ENCODE measurements around the gene NACC2.

Gene NACC2

GRCh38 chr9:136079916-136080246, 15.2 kb downstream of the NACC2 start:
- ChIA-PET CTCF (interaction anchor here (1.0 to 1.9 kb wide), 3 partner anchors 10 to 110 kb away, joined by 3 to 6 read pairs (median 3); no protein-coding TSS in a partner anchor), POLR2A (no interaction called here)
- H3K27ac ChIP-seq (ENCODE audit: insufficient read depth in 1 of 2, low read depth in 1 of 2, low read length in 2 of 2, poor library complexity in 1 of 2, severe bottlenecking in 2 of 2), result no peak overlapping the region
- peaks cover 0 to 14% (median 0%) of the 10 kb centered on the region in 4 experiments for H3K36me3 ChIP-seq (ENCODE audit: control insufficient read depth in 4 of 4, insufficient read depth in 4 of 4, low read length in 3 of 4)
- H3K4me3 ChIP-seq (ENCODE audit: control insufficient read depth in 1 of 7, extremely low read depth in 1 of 7, insufficient read depth in 4 of 7, low read depth in 2 of 7, low read length in 6 of 7), result peak overlapping the region in 1 of 7 experiments; percentile 39
- peaks cover 0 to 59% (median 42%) of the 10 kb centered on the region in 4 experiments for H3K4me1 ChIP-seq (ENCODE audit: control extremely low read depth in 1 of 4, control insufficient read depth in 4 of 4, insufficient read depth in 4 of 4, low read length in 3 of 4)
- H3K9me3 ChIP-seq (ENCODE audit: control extremely low read depth in 1 of 5, control insufficient read depth in 4 of 5, insufficient read depth in 2 of 5, low read depth in 1 of 5, low read length in 4 of 5), result no peaks in the 10 kb centered on the region
- H3K27me3 ChIP-seq (replicated peaks in 2 of 5; ENCODE audit: control insufficient read depth in 4 of 5, insufficient read depth in 5 of 5, low read length in 4 of 5), result no peaks in the 10 kb centered on the region
- WGBS (ENCODE audit: insufficient coverage), result 34% methylated on average over 4 of the region's 6 CpGs
- peak in 2 of 3 donors; percentile 43 to 59 for DNase-seq

- peak in 2 of 3 donors; percentile 27 to 46 for DNase-seq
- Histone ChIP-seq H3K27me3 (replicated peaks in 2 of 5; ENCODE audit: control insufficient read depth in 4 of 5, insufficient read depth in 5 of 5, low read length in 4 of 5) (no peaks in the 10 kb centered on the region), H3K9me3 (ENCODE audit: control extremely low read depth in 1 of 5, control insufficient read depth in 4 of 5, insufficient read depth in 2 of 5, low read depth in 1 of 5, low read length in 4 of 5) (no peaks in the 10 kb centered on the region), H3K27ac (ENCODE audit: insufficient read depth in 1 of 2, low read depth in 1 of 2, low read length in 2 of 2, poor library complexity in 1 of 2, severe bottlenecking in 2 of 2) (no peak overlapping the region), H3K36me3 (ENCODE audit: control insufficient read depth in 4 of 4, insufficient read depth in 4 of 4, low read length in 3 of 4) (peaks cover 0 to 11% (median 0%) of the 10 kb centered on the region in 4 experiments), H3K4me3 (ENCODE audit: control insufficient read depth in 1 of 7, extremely low read depth in 1 of 7, insufficient read depth in 4 of 7, low read depth in 2 of 7, low read length in 6 of 7) (peak overlapping the region in 1 of 7 experiments; percentile 11), H3K4me1 (ENCODE audit: control extremely low read depth in 1 of 4, control insufficient read depth in 4 of 4, insufficient read depth in 4 of 4, low read length in 3 of 4) (peaks cover 0 to 59% (median 42%) of the 10 kb centered on the region in 4 experiments)
- CTCF ChIA-PET, result interaction anchor here (1.0 to 1.9 kb wide), 5 partner anchors 11 to 110 kb away, joined by 3 to 6 read pairs (median 3); no protein-coding TSS in a partner anchor
- 51% methylated on average over 16 of the region's 16 CpGs for WGBS (ENCODE audit: insufficient coverage)
- POLR2A ChIA-PET, result no interaction called here
These were observed 15.7 kb downstream of the NACC2 start for GRCh38 chr9:136079211-136079915.

GRCh38 chr9:136078498-136079011, 16.5 kb downstream of the NACC2 start:
- H3K27me3 ChIP-seq (replicated peaks in 2 of 5; ENCODE audit: control insufficient read depth in 4 of 5, insufficient read depth in 5 of 5, low read length in 4 of 5), result no peaks in the 10 kb centered on the region
- no peak overlapping the region for H3K27ac ChIP-seq (ENCODE audit: insufficient read depth in 1 of 2, low read depth in 1 of 2, low read length in 2 of 2, poor library complexity in 1 of 2, severe bottlenecking in 2 of 2)
- peaks cover 0 to 11% (median 0%) of the 10 kb centered on the region in 4 experiments for H3K36me3 ChIP-seq (ENCODE audit: control insufficient read depth in 4 of 4, insufficient read depth in 4 of 4, low read length in 3 of 4)
- WGBS (ENCODE audit: insufficient coverage), result 93% methylated on average over 13 of the region's 27 CpGs
- peaks cover 0 to 59% (median 42%) of the 10 kb centered on the region in 4 experiments for H3K4me1 ChIP-seq (ENCODE audit: control extremely low read depth in 1 of 4, control insufficient read depth in 4 of 4, insufficient read depth in 4 of 4, low read length in 3 of 4)
- ChIA-PET POLR2A (no interaction called here), CTCF (interaction anchor here (1.0 to 1.9 kb wide), 3 partner anchors 12 to 51 kb away, joined by 3 to 6 read pairs (median 3); no protein-coding TSS in a partner anchor)
- H3K4me3 ChIP-seq (ENCODE audit: control insufficient read depth in 1 of 7, extremely low read depth in 1 of 7, insufficient read depth in 4 of 7, low read depth in 2 of 7, low read length in 6 of 7), result no peak overlapping the region
- DNase-seq, result no peak
- H3K9me3 ChIP-seq (ENCODE audit: control extremely low read depth in 1 of 5, control insufficient read depth in 4 of 5, insufficient read depth in 2 of 5, low read depth in 1 of 5, low read length in 4 of 5), result no peaks in the 10 kb centered on the region

GRCh38 chr9:136078024-136078423, 17.1 kb downstream of the NACC2 start:
- H3K36me3 ChIP-seq (ENCODE audit: control insufficient read depth in 4 of 4, insufficient read depth in 4 of 4, low read length in 3 of 4), result peaks cover 0 to 8% (median 0%) of the 10 kb centered on the region in 4 experiments
- ChIA-PET CTCF (interaction anchor here (1.0 to 1.5 kb wide), 2 partner anchors 16 to 51 kb away, joined by 3 read pairs; no protein-coding TSS in a partner anchor), POLR2A (no interaction called here)
- H3K4me1 ChIP-seq (ENCODE audit: control extremely low read depth in 1 of 4, control insufficient read depth in 4 of 4, insufficient read depth in 4 of 4, low read length in 3 of 4), result peaks cover 0 to 58% (median 42%) of the 10 kb centered on the region in 4 experiments
- no peak overlapping the region for H3K4me3 ChIP-seq (ENCODE audit: control insufficient read depth in 1 of 7, extremely low read depth in 1 of 7, insufficient read depth in 4 of 7, low read depth in 2 of 7, low read length in 6 of 7)
- H3K9me3 ChIP-seq (ENCODE audit: control extremely low read depth in 1 of 5, control insufficient read depth in 4 of 5, insufficient read depth in 2 of 5, low read depth in 1 of 5, low read length in 4 of 5), result no peaks in the 10 kb centered on the region
- H3K27ac ChIP-seq (ENCODE audit: insufficient read depth in 1 of 2, low read depth in 1 of 2, low read length in 2 of 2, poor library complexity in 1 of 2, severe bottlenecking in 2 of 2), result no peak overlapping the region
- no peak for DNase-seq
- H3K27me3 ChIP-seq (replicated peaks in 2 of 5; ENCODE audit: control insufficient read depth in 4 of 5, insufficient read depth in 5 of 5, low read length in 4 of 5), result no peaks in the 10 kb centered on the region
- 96% methylated on average over 9 of the region's 12 CpGs for WGBS (ENCODE audit: insufficient coverage)

- peaks cover 0 to 8% (median 0%) of the 10 kb centered on the region in 4 experiments for H3K36me3 ChIP-seq (ENCODE audit: control insufficient read depth in 4 of 4, insufficient read depth in 4 of 4, low read length in 3 of 4)
- no peak overlapping the region for H3K27ac ChIP-seq (ENCODE audit: insufficient read depth in 1 of 2, low read depth in 1 of 2, low read length in 2 of 2, poor library complexity in 1 of 2, severe bottlenecking in 2 of 2)
- H3K9me3 ChIP-seq (ENCODE audit: control extremely low read depth in 1 of 5, control insufficient read depth in 4 of 5, insufficient read depth in 2 of 5, low read depth in 1 of 5, low read length in 4 of 5), result no peaks in the 10 kb centered on the region
- CTCF ChIA-PET, result no interaction called here
- no peaks in the 10 kb centered on the region for H3K27me3 ChIP-seq (replicated peaks in 2 of 5; ENCODE audit: control insufficient read depth in 4 of 5, insufficient read depth in 5 of 5, low read length in 4 of 5)
- H3K4me1 ChIP-seq (ENCODE audit: control extremely low read depth in 1 of 4, control insufficient read depth in 4 of 4, insufficient read depth in 4 of 4, low read length in 3 of 4), result peaks cover 0 to 55% (median 42%) of the 10 kb centered on the region in 4 experiments
- no peak overlapping the region for H3K4me3 ChIP-seq (ENCODE audit: control insufficient read depth in 1 of 7, extremely low read depth in 1 of 7, insufficient read depth in 4 of 7, low read depth in 2 of 7, low read length in 6 of 7)
- POLR2A ChIA-PET, result no interaction called here
- no peak for DNase-seq
- 55% methylated on average over 5 of the region's 8 CpGs for WGBS (ENCODE audit: insufficient coverage)
These were observed 17.6 kb downstream of the NACC2 start for GRCh38 chr9:136077491-136077890.

- Histone ChIP-seq H3K9me3 (ENCODE audit: control extremely low read depth in 1 of 5, control insufficient read depth in 4 of 5, insufficient read depth in 2 of 5, low read depth in 1 of 5, low read length in 4 of 5) (no peaks in the 10 kb centered on the region), H3K27me3 (replicated peaks in 2 of 5; ENCODE audit: control insufficient read depth in 4 of 5, insufficient read depth in 5 of 5, low read length in 4 of 5) (no peaks in the 10 kb centered on the region), H3K27ac (ENCODE audit: insufficient read depth in 1 of 2, low read depth in 1 of 2, low read length in 2 of 2, poor library complexity in 1 of 2, severe bottlenecking in 2 of 2) (peak overlapping the region in 1 of 2 experiments; percentile 38), H3K4me3 (ENCODE audit: control insufficient read depth in 1 of 7, extremely low read depth in 1 of 7, insufficient read depth in 4 of 7, low read depth in 2 of 7, low read length in 6 of 7) (peak overlapping the region in 5 of 7 experiments; percentile 26 to 70 (median 54)), H3K36me3 (ENCODE audit: control insufficient read depth in 4 of 4, insufficient read depth in 4 of 4, low read length in 3 of 4) (peaks cover 0 to 5% (median 0%) of the 10 kb centered on the region in 4 experiments), H3K4me1 (ENCODE audit: control extremely low read depth in 1 of 4, control insufficient read depth in 4 of 4, insufficient read depth in 4 of 4, low read length in 3 of 4) (peaks cover 0 to 54% (median 42%) of the 10 kb centered on the region in 4 experiments)
- DNase-seq, result peak; percentile 77 to 96 (median 93)
- ChIA-PET POLR2A (no interaction called here), CTCF (interaction anchor here (1.0 kb wide), 1 partner anchor 22 kb away, joined by 3 read pairs; no protein-coding TSS in a partner anchor)
- WGBS (ENCODE audit: insufficient coverage), result 5% methylated on average over 24 of the region's 26 CpGs
These were observed 19.0 kb downstream of the NACC2 start for GRCh38 chr9:136075881-136076678.

Measured in common myeloid progenitor, CD34-positive (primary cell).